Measurements from ENCODE around the gene RPP25L.
"Not testable (repeated sequence)": the region's sequence is repeated elsewhere in the genome, so short reads cannot be mapped to it uniquely, and the experiment has no call there.

The RPP25L gene, protein sequence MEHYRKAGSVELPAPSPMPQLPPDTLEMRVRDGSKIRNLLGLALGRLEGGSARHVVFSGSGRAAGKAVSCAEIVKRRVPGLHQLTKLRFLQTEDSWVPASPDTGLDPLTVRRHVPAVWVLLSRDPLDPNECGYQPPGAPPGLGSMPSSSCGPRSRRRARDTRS

GRCh38 chr9:34611811-34612787, at the start of gene RPP25L:
Gene RPP25L (minus strand): TSS chr9:34612097. CDS start chr9:34611296, 801 bp downstream.
- ATAC-seq: peak; percentile 93 to 95

DNA sequence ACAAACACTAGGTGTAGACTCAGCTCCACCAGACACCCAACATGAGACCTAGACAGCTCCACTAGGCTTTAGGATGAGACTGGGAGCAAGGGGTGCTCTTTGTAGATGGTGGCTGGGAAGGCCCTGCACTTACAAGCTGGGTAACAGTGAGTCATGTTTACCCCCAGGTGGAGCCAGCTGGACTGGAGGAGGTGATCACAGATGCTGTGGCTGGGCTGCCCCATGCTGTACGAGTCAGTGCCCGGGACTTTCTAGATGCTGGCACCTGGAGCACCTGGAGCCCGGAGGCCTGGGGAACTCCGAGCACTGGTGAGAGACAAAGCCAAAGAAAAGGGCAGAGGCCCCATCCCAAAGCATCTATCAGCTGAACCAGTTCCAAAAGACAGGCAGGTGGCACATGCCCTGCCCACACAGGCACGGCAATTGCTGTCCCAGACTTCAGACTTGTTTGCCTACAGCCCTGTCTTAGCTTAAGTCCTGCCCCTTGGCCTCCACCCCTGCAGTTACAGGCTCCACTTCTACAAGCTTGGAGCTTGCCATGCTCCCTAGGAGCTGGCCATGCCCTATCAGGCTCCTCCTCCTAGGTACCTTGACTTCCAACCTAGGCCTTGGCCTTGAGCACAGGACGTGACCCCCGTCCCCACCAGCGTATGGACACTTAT, 47.8 kb upstream of the RPP25L start:
- ATAC-seq: no peak

DNA sequence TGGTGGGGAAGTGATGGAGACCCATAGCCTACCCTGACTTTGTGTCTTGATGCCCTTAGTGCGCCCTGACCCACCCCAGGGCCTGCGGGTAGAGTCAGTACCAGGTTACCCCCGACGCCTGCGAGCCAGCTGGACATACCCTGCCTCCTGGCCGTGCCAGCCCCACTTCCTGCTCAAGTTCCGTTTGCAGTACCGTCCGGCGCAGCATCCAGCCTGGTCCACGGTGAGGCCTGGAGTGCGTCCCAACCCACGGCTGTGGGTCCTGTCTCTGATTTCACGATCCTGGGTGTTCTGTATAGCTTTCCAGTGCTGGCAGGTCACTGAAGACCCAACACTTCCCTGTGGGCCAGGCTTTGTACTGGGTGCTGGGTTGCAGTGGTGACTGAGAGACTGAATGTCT, 46.6 kb upstream of the RPP25L start:
- no peak for ATAC-seq

GRCh38 chr9:34656992-34657391, 45.1 kb upstream of the RPP25L start:
- ATAC-seq: no peak

- ATAC-seq: no peak
These were observed 43.5 kb upstream of the RPP25L start for GRCh38 chr9:34655394-34655793.

DNA sequence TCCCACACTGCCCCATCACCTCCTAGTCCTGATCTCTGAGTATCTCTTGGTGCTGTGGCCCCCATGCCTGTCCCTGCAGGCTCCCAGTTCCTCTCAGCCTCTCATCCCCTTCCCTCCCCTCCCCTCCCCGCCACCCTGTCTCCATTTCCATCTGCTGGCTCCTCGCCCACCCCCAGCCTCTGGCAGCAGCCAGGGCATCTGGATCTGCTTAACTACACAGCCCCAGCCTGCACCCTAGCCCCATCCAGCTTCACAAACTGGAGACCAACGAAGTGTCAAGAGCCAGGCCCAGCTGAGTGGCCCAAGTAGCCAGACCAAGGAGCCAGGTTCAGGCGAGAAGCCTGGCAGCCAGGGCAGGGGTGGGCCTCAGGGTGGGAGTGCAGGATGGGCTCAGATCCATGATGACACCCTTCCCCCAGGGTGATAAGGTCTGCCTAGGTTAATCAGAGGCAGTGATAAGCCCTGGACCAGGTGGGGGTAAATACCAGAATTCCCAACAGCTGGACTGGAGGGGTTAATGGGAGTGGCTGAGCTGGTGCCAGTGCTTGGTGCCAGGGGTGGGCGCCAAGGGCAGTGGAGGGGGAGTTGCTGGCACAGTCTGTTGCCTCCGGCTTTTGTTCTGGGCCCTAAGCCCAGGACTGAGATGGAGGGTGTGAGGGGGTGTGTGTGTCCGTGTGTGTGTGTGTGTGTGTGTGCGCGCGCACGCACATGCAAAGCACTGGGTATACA, 42.6 kb upstream of the RPP25L start:
- ATAC-seq: no peak

GRCh38 chr9:34653151-34654072, 41.5 kb upstream of the RPP25L start:
- no peak for ATAC-seq

GRCh38 chr9:34652602-34653000, 40.7 kb upstream of the RPP25L start:
- ATAC-seq: no peak

- ATAC-seq: peak; percentile 90 to 92
These were observed 40.1 kb upstream of the RPP25L start, which contains the start of gene IL11RA for GRCh38 chr9:34651876-34652601. Gene IL11RA (plus strand): TSS chr9:34652185. CDS start chr9:34655218, 3,033 bp downstream.

- ATAC-seq: no peak
These were observed 39.4 kb upstream of the RPP25L start for GRCh38 chr9:34651321-34651720.

DNA sequence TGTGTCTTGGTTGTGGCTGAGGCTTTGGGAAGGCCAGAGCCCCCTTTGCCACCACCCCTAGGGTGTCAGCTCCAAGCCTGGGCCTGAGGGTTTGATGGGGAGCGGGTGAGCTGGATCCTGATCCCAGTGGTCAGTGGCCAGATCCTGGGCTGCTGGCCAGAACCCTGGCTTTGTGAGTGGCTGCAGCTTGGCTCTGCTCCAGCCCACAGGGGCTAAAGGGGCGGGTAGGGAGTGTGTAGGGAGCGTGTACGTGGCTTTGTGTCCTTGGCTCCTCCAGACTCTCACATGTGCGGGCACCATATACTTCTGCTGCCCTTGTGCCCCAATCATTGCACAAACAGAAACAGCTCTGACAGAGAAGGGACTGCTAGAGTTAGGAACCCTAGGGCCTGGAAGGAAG, 38.9 kb upstream of the RPP25L start:
- ATAC-seq: no peak

- no peak for ATAC-seq
These were observed 36.8 kb upstream of the RPP25L start for GRCh38 chr9:34648673-34649072.

DNA sequence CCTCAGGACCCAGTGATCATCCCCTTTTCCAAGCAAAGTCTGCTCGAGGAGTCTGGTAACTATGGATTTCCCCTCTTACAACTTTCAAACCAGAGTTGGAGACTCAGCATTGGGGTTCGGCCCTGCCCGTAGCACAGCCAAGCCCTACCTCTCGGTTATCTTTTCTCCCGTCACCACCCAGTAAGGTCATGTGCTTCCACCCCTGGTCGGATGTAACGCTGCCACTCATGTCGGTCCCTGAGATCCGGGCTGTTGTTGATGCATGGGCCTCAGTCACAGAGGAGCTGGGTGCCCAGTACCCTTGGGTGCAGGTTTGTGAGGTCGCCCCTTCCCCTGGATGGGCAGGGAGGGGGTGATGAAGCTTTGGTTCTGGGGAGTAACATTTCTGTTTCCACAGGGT, 35.8 kb upstream of the RPP25L start:
- ATAC-seq: no peak

GRCh38 chr9:34647084-34647403, 35.1 kb upstream of the RPP25L start:
- no peak for ATAC-seq

GRCh38 chr9:34646211-34647083, 34.5 kb upstream of the RPP25L start, which contains the start of gene GALT:
Gene GALT (plus strand): TSS chr9:34646675. CDS start chr9:34646705, 30 bp downstream.
- ATAC-seq: peak; percentile 89

DNA sequence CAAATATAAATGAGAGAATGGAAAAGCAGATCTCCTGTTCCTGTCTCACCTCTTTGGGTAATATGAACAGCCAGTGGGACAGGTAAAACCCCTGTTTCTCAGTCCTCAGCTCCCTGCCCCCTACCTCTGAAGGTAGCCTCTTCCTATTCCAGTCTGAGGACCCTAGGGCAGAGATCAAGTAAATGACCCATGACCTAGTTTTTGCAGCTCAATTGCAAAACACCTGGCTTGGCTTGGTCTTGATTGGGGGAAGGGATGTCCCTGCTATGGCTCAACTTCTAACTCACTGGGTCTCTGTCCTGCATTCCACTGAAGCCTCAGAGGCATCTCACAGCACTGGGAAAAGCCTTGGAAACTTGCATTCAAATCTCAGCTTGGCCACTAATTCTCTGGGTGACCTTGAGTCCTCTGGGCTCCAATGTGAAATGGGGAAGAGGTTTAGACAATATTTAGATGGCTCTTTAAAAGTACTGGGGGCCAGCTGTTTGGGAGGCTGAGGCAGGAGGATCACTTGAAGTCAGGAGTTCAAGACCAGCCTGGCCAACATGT, 32.9 kb upstream of the RPP25L start:
- ATAC-seq: no peak

DNA sequence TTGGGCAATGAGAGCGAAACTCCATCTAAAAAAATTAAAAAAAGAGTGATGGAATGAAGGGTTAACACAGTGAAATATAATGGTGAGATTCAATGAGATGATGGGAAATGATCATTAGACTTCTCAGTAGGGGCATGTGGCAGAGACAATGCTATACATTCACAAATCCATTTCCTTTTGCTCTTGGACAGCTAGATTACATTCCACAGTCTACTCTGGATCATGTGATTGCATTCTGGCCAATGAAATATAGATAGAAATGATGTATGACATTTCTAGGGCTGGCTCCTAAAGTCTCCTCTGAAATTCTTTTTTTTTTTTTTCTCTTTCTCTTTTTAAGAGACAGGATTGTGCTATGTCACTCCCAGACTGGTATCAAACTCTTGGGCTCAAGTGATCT, 30.8 kb upstream of the RPP25L start:
- no peak for ATAC-seq

GRCh38 chr9:34639322-34639721, 27.4 kb upstream of the RPP25L start:
- not testable (repeated sequence) for ATAC-seq

DNA sequence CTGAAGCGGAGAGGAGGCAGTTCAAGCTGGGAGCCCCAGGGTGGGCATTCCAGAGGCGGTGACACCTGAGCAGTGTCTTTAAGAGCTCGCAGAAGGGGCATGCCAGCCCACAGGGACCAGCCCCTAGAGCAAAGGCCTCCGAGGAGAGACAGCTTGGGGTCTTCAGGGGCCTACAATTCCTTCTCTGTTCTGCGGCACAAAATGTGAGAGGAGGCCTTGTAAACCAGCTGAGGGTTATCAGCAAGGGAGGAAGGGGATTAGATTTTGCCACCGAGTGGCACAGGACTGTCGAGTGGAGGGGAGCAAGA, 26.2 kb upstream of the RPP25L start:
- no peak for ATAC-seq
